IMR-90 (cell line): ENCODE measurements around the gene OR4N2. TPM values are rescaled to one million over a fixed set of nuclear protein-coding genes. Genes with fewer than 3 reads are reported as not detected.
"Not testable (repeated sequence)": the region's sequence is repeated elsewhere in the genome, so short reads cannot be mapped to it uniquely, and the experiment has no call there.

Source experiments
- ATAC-seq: fragments of 200-7000 bp; cut with Tn5 transposase; 2 replicates; pipeline ENCODE4 v1.9.1; 2020; ENCODE audit warnings: low read depth, mild to moderate bottlenecking, moderate library complexity
- BruUV-seq: library from RNA; stranded (reverse); fragments of 400-500 nt; replicated peaks from 2 replicates; lab custom pipeline; 2021; lab: Mats Ljungman, UMichigan
- CTCF ChIA-PET: fragments of 300-600 bp; formaldehyde crosslinking; extraction: SDS; loops from one replicate; lab custom pipeline; 2021; ENCODE audit warnings: antibody characterized with exemption; lab: Yijun Ruan, JAX
- POLR2A ChIA-PET: fragments of 300-600 bp; sonication (Branson Sonifier 250); formaldehyde crosslinking; loops from one replicate; lab custom pipeline; 2022; ENCODE audit warnings: antibody characterized with exemption; ENCODE audit not compliant: unreplicated experiment; lab: Charles Lee
- DNase-seq: peaks from one replicate; pipeline ENCODE4 v3.0.0; 2013
- H2AFZ ChIP-seq: replicated peaks from 2 replicates; pipeline ENCODE3; 2013; ENCODE audit warnings: low read length, mild to moderate bottlenecking; ENCODE audit not compliant: poor library complexity
- H2AK5ac ChIP-seq: 2 replicates; pipeline ENCODE4 v1.6.1; 2013; ENCODE audit warnings: low read depth, low read length, inconsistent platforms
- H2AK9ac ChIP-seq: replicated peaks from 2 replicates; pipeline ENCODE3; 2013; ENCODE audit warnings: mild to moderate bottlenecking, low read depth, low read length, moderate library complexity; ENCODE audit not compliant: poor library complexity
- H2BK120ac ChIP-seq: 2 replicates; pipeline ENCODE4 v1.6.1; 2013; ENCODE audit warnings: low read depth, low read length, inconsistent platforms
- H2BK15ac ChIP-seq: 3 replicates; pipeline ENCODE4 v1.6.1; 2013; ENCODE audit warnings: low read depth, low read length, inconsistent platforms
- H2BK20ac ChIP-seq: 2 replicates; pipeline ENCODE4 v1.6.1; 2013; ENCODE audit warnings: low read depth, mild to moderate bottlenecking, inconsistent platforms, low read length, moderate library complexity
- H2BK5ac ChIP-seq: 2 replicates; pipeline ENCODE4 v1.6.1; 2013; ENCODE audit warnings: mild to moderate bottlenecking, low read depth, low read length, inconsistent platforms; ENCODE audit not compliant: poor library complexity, severe bottlenecking
- H3K14ac ChIP-seq: replicated peaks from 2 replicates; pipeline ENCODE4 v1.6.1; 2013; ENCODE audit warnings: low read depth, low read length, inconsistent platforms
- H3K18ac ChIP-seq: 2 replicates; pipeline ENCODE4 v1.6.1; 2013; ENCODE audit warnings: low read depth, low read length, control low read depth
- H3K23ac ChIP-seq: 2 replicates; pipeline ENCODE4 v1.6.1; 2013; ENCODE audit warnings: low read depth, low read length, inconsistent platforms
- H3K27ac ChIP-seq: 2 replicates; pipeline ENCODE4 v1.5.1; 2013; ENCODE audit warnings: mild to moderate bottlenecking, control low read depth, low read length; ENCODE audit not compliant: insufficient read depth
- H3K27me3 ChIP-seq: 2 replicates; pipeline ENCODE4 v1.6.1; 2013; ENCODE audit warnings: low read length; ENCODE audit not compliant: control insufficient read depth, insufficient read depth
- H3K36me3 ChIP-seq: 2 replicates; pipeline ENCODE4 v1.6.1; 2013; ENCODE audit warnings: low read length, mixed read lengths; ENCODE audit not compliant: control insufficient read depth, insufficient read depth
- H3K4ac ChIP-seq: 2 replicates; pipeline ENCODE4 v1.6.1; 2013; ENCODE audit warnings: low read depth, low read length, inconsistent platforms
- H3K4me1 ChIP-seq: 2 replicates; pipeline ENCODE4 v1.6.1; 2013; ENCODE audit warnings: low read length, mixed read lengths; ENCODE audit not compliant: control insufficient read depth, insufficient read depth
- H3K4me2 ChIP-seq: 2 replicates; pipeline ENCODE4 v1.6.1; 2013; ENCODE audit warnings: low read depth, mild to moderate bottlenecking, control low read depth, low read length, moderate library complexity
- H3K4me3 ChIP-seq: 2 replicates; pipeline ENCODE4 v1.5.1; 2013; ENCODE audit warnings: low read depth, mild to moderate bottlenecking, control low read depth, low read length, moderate library complexity; ENCODE audit not compliant: insufficient read depth
- H3K56ac ChIP-seq: 2 replicates; pipeline ENCODE4 v1.6.1; 2013; ENCODE audit warnings: low read length, inconsistent platforms; ENCODE audit not compliant: insufficient read depth; ENCODE audit errors: extremely low read depth
- H3K79me1 ChIP-seq, 2 experiments: 2 replicates each; pipeline ENCODE4 v1.6.1; 2013; ENCODE audit warnings: low read length in 2 of 2, inconsistent platforms in 1 of 2, low read depth in 1 of 2
- H3K9ac ChIP-seq: 2 replicates; pipeline ENCODE4 v1.6.1; 2013; ENCODE audit warnings: low read depth, low read length, control low read depth
- H3K9me1 ChIP-seq: 2 replicates; pipeline ENCODE4 v1.6.1; 2013; ENCODE audit warnings: low read length, inconsistent platforms; ENCODE audit not compliant: insufficient read depth
- H3K9me3 ChIP-seq: 2 replicates; pipeline ENCODE4 v1.6.1; 2013; ENCODE audit warnings: low read length; ENCODE audit not compliant: control insufficient read depth, insufficient read depth
- H4K20me1 ChIP-seq: 2 replicates; pipeline ENCODE4 v1.6.1; 2013; ENCODE audit warnings: low read length, inconsistent platforms; ENCODE audit not compliant: insufficient read depth
- H4K5ac ChIP-seq: 2 replicates; pipeline ENCODE4 v1.6.1; 2013; ENCODE audit warnings: mild to moderate bottlenecking, low read depth, low read length, control low read depth
- H4K8ac ChIP-seq, 2 experiments: 2 replicates each; pipeline ENCODE4 v1.6.1; 2013; ENCODE audit warnings: low read depth in 2 of 2, low read length in 2 of 2, control low read depth in 1 of 2, inconsistent platforms in 1 of 2
- H4K91ac ChIP-seq: 2 replicates; pipeline ENCODE4 v1.6.1; 2013; ENCODE audit warnings: low read depth, low read length, inconsistent platforms; ENCODE audit not compliant: insufficient read depth
- WGBS, 2 experiments: methylation state at CpG; one replicate each; pipeline versions ENCODE4 v1.1.5 to v1.1.7; 2013; ENCODE audit warnings: missing lambda C conversion rate in 2 of 2; ENCODE audit not compliant: insufficient read length in 1 of 2; ENCODE audit errors: extremely low coverage in 2 of 2; 5-methylcytosine and 5-hydroxymethylcytosine counted together
- dilution Hi-C: fragments of 300-500 bp; cut with HindIII; formaldehyde crosslinking; loops from one replicate; pipeline ENCODE4 v1.14.3; 2018; ENCODE audit warnings: low sequenced_read_pairs; ENCODE audit not compliant: unreplicated experiment
- in situ Hi-C: fragments of 300-500 bp; cut with MboI; formaldehyde crosslinking; loops from 3 replicates; pipeline ENCODE4 v1.14.3; 2019; ENCODE audit warnings: low sequenced_read_pairs, inconsistent platforms, mixed read lengths
- intact Hi-C: fragments of 100-400 bp; cut with micrococcal nuclease; formaldehyde crosslinking; loops from 2 replicates; pipeline ENCODE4 v1.10.0; 2022
- polyA plus RNA-seq, 3 experiments: library from polyadenylated mRNA; depleted of rRNA; stranded (reverse); fragments of >200 nt; gene quantifications; 2 replicates each; pipeline ENCODE4 v1.2.3, GENCODE V29; 2012; ENCODE audit warnings: low replicate concordance in 1 of 3
- total RNA-seq: library from RNA; depleted of rRNA; stranded (reverse); fragments of >200 nt; gene quantifications from 2 replicates; pipeline ENCODE4 v1.2.3, GENCODE V29; 2012

OR4N2 gene
- total and polyA plus RNA-seq, 2 of the 4 experiments (the other 2 are of a cell fraction), result not detected

DNA sequence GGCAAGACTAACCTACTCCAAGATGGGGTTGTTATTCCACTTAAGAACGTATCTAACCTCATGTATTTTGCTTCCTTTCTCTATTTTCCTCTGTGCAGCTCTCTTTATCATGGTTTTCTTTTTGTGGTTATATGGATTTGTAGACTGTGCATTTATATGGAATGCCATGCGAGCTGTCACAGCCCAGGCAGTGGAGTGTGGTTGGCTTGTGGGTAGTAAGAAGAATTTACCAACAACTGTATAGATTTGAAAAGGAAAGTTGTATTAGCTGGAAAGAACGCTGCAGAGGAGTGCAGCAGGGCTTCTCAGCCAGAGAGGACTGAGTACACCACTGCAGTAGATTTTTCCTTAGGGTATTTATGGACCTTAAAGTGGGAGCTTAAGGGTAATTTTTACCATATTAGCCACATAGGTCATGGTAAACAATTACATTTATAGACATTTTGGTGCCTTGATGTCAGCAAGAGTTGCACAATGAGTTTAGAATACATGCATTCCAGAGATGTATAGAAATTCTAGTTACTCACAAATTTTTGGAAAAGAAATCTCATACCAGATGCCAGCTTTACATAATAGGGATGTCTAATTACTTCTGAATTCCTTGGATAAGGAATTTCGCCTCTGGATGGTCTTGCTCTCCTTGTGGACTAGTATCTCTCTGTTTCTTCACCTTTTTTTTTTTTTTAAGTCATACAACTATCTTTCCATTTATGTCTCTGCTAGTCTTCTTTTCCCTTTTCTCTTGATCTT lies 9.8 kb downstream of the OR4N2 start:
- DNase-seq, H3K9me1 ChIP-seq, H3K4me3 ChIP-seq, H4K5ac ChIP-seq, H3K4me2 ChIP-seq, POLR2A ChIA-PET, H2BK15ac ChIP-seq, H2AK5ac ChIP-seq, H2AFZ ChIP-seq, H3K18ac ChIP-seq, intact Hi-C loops, H3K4me1 ChIP-seq, H3K27me3 ChIP-seq, H3K4ac ChIP-seq, H2BK5ac ChIP-seq, H3K36me3 ChIP-seq, H3K9me3 ChIP-seq, ATAC-seq, H2BK20ac ChIP-seq, H3K56ac ChIP-seq, H3K23ac ChIP-seq, H4K8ac ChIP-seq, H3K14ac ChIP-seq, H3K79me1 ChIP-seq, H4K20me1 ChIP-seq, H3K9ac ChIP-seq, dilution Hi-C loops, in situ Hi-C loops, BruUV-seq, CTCF ChIA-PET, H4K91ac ChIP-seq, H2AK9ac ChIP-seq, H2BK120ac ChIP-seq, H3K27ac ChIP-seq: not testable (repeated sequence)
- WGBS, 2 experiments, result 80% methylated on average over 1 of the region's 4 CpGs; no CpG with 5 or more reads in 1 of the 2 experiments

DNA sequence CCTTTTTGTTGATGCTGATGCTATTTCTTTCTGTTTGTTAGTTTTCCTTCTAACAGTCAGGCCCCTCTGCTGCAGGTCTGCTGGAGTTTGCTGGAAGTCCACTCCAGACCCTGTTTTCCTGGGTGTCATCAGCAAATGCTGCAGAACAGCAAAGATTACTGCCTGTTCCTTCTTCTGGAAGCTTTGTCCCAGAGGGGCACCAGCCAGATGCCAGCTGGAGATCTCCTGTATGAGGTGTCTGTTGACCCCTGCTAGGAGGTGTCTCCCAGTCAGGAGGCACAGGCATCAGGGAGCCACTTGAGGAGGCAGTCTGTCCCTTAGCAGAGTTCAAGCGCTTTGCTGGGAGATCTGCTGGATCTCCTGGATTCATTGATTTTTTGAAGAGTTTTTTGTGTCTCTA lies 16.3 kb downstream of the OR4N2 start:
- not testable (repeated sequence) for ATAC-seq
- 60% methylated on average over 1 of the region's 1 CpG; no CpG with 5 or more reads in 1 of the 2 experiments for WGBS, 2 experiments

More for the DNA sequence above, 16.3 kb downstream of the OR4N2 start:
- DNase-seq, H4K8ac ChIP-seq, H2AK9ac ChIP-seq, H3K79me1 ChIP-seq, H3K4me1 ChIP-seq, H2AFZ ChIP-seq, H3K18ac ChIP-seq, H3K27ac ChIP-seq, in situ Hi-C loops, CTCF ChIA-PET, H3K4me3 ChIP-seq, H4K20me1 ChIP-seq, H3K36me3 ChIP-seq, H2BK20ac ChIP-seq, H3K4me2 ChIP-seq, dilution Hi-C loops, POLR2A ChIA-PET, H3K27me3 ChIP-seq, H3K9me1 ChIP-seq, H3K14ac ChIP-seq, H3K9ac ChIP-seq, intact Hi-C loops, H3K4ac ChIP-seq, H3K56ac ChIP-seq, H4K91ac ChIP-seq, H2BK5ac ChIP-seq, H2BK120ac ChIP-seq, H3K23ac ChIP-seq, H3K9me3 ChIP-seq, H2AK5ac ChIP-seq, BruUV-seq, H2BK15ac ChIP-seq, H4K5ac ChIP-seq: not testable (repeated sequence)
